Neural cell (in vitro differentiated cells): ENCODE data around the gene JUNB.

ENCODE experiments used
- CTCF ChIP-seq: fragments of 450-650 bp; IDR thresholded peaks from 2 replicates; pipeline ENCODE4 v1.5.1; 2014; ENCODE audit warnings: antibody characterized with exemption, mild to moderate bottlenecking, moderate library complexity; ENCODE audit not compliant: poor library complexity, severe bottlenecking
- EP300 ChIP-seq: fragments of 450-650 bp; conservative IDR thresholded peaks from 2 replicates; pipeline ENCODE4 v1.6.1; 2014; ENCODE audit warnings: antibody characterized with exemption, mild to moderate bottlenecking, moderate library complexity; ENCODE audit not compliant: poor library complexity, severe bottlenecking
- EZH2 ChIP-seq: fragments of 200-600, 300-800 bp; shearing (Covaris generic), sonication (generic); IDR thresholded peaks from 2 replicates; pipeline ENCODE4 v1.6.1; 2014; ENCODE audit warnings: antibody characterized with exemption, low read length, borderline replicate concordance, mild to moderate bottlenecking; ENCODE audit not compliant: insufficient read depth, poor library complexity, severe bottlenecking
- RAD21 ChIP-seq: fragments of 450-650 bp; conservative IDR thresholded peaks from 2 replicates; pipeline ENCODE4 v1.6.1; 2014; ENCODE audit warnings: antibody characterized with exemption, mild to moderate bottlenecking, moderate library complexity

- no peak for TF ChIP-seq CTCF
- no peak for TF ChIP-seq EP300
- no peak for TF ChIP-seq EZH2
- no peak for TF ChIP-seq RAD21
These were observed 1.2 kb upstream of the JUNB start for GRCh38 chr19:12789904-12790619.
